Small intestine (tissue), 7 donors: ENCODE results near the gene NBPF4. TPM values are rescaled to one million over a fixed set of nuclear protein-coding genes. Genes with fewer than 3 reads are reported as not detected.
A peak's percentile ranks its signal among the peaks of the same experiment; 100 is the strongest.
"Not testable (repeated sequence)": the region's sequence is repeated elsewhere in the genome, so short reads cannot be mapped to it uniquely, and the experiment has no call there.

Source experiments
- DNase-seq, 2 donors: peaks; one replicate each; pipeline versions ENCODE4 v3.0.0 to v3.0.0-alpha.2; 2013
- FAIRE-seq: peaks from 2 replicates; lab custom pipeline; 2012; peaks lifted over from hg19 to GRCh38; lab: Jason Lieb, UNC
- H3K27ac ChIP-seq, 3 donors: one replicate each; pipeline ENCODE4 v1.5.1; 2013; ENCODE audit warnings: low read length in 2 of 3, mild to moderate bottlenecking in 2 of 3, control low read depth in 1 of 3, inconsistent platforms in 1 of 3, low read depth in 1 of 3, moderate library complexity in 1 of 3
- H3K27me3 ChIP-seq, 3 donors: one replicate each; pipeline ENCODE4 v1.6.1; 2013; ENCODE audit warnings: low read length in 3 of 3, inconsistent platforms in 1 of 3; ENCODE audit not compliant: control insufficient read depth in 3 of 3, insufficient read depth in 3 of 3
- H3K36me3 ChIP-seq, 3 donors: one replicate each; pipeline ENCODE4 v1.6.1; 2013; ENCODE audit warnings: low read length in 3 of 3, inconsistent platforms in 1 of 3, low read depth in 1 of 3, mild to moderate bottlenecking in 1 of 3, moderate library complexity in 1 of 3; ENCODE audit not compliant: control insufficient read depth in 3 of 3, insufficient read depth in 2 of 3
- H3K4me1 ChIP-seq, 3 donors: one replicate each; pipeline ENCODE4 v1.6.1; 2013; ENCODE audit warnings: low read length in 2 of 3, inconsistent platforms in 1 of 3, low read depth in 1 of 3, mild to moderate bottlenecking in 1 of 3, moderate library complexity in 1 of 3; ENCODE audit not compliant: control insufficient read depth in 3 of 3, insufficient read depth in 2 of 3
- H3K4me3 ChIP-seq, 3 donors: one replicate each; pipeline ENCODE4 v1.5.1; 2013; ENCODE audit warnings: low read length in 3 of 3, control low read depth in 1 of 3, inconsistent platforms in 1 of 3, low read depth in 1 of 3, mild to moderate bottlenecking in 1 of 3, moderate library complexity in 1 of 3
- H3K9me3 ChIP-seq, 2 donors: one replicate each; pipeline ENCODE4 v1.6.1; 2013; ENCODE audit warnings: low read depth in 1 of 2, low read length in 1 of 2; ENCODE audit not compliant: control insufficient read depth in 2 of 2, insufficient read depth in 1 of 2
- WGBS, 3 donors: extraction: QIAGEN DNeasy Blood & Tissue Kit; methylation state at CpG; one replicate each; pipeline ENCODE4 v1.1.7; 2013; 5-methylcytosine and 5-hydroxymethylcytosine counted together
- polyA plus RNA-seq, 4 donors: library from polyadenylated mRNA; stranded (reverse) in 3 of 4; unstranded in 1 of 4; fragments of 200-250 nt in 3 of 4; fragments of 120-200 nt in 1 of 4; gene quantifications; one replicate each; pipeline versions ENCODE4 v1.2.1 to v1.2.3, GENCODE V29; 2013
- donor health status: healthy with polysubstance abuse.
- donor health status: control.
- donor health status: control.
- donor health status: Bipolar disorder and iron deficiency.
- donor health status: healthy.

The NBPF4 gene
- polyA plus RNA-seq, 4 donors = 0.07 to 1.0 TPM; not detected in 2

DNA sequence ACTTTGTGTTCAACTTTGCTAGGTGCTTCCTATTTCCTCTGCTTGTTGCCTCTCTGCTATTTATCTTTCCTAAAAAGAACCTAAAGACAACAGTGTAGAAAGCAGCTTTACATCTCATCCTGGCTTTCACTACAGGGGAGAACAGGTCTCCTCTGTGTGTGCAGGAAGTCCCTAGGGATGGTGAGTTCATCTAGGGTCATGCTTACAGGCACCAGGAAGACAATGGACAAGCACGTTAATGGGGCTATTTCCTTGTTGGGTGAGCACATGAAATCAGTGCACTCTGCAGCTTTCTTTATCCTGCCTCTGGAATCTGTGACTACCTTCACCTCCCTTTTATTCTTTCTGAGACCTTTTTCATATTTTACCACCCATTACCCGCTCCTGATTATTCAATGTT is 4.5 kb downstream of the NBPF4 start:
- H3K4me3 ChIP-seq, H3K27me3 ChIP-seq, H3K36me3 ChIP-seq, DNase-seq, FAIRE-seq, H3K4me1 ChIP-seq, H3K9me3 ChIP-seq, H3K27ac ChIP-seq: not testable (repeated sequence)
- WGBS, 3 donors = no CpG with 5 or more reads among the region's 2 CpGs

DNA sequence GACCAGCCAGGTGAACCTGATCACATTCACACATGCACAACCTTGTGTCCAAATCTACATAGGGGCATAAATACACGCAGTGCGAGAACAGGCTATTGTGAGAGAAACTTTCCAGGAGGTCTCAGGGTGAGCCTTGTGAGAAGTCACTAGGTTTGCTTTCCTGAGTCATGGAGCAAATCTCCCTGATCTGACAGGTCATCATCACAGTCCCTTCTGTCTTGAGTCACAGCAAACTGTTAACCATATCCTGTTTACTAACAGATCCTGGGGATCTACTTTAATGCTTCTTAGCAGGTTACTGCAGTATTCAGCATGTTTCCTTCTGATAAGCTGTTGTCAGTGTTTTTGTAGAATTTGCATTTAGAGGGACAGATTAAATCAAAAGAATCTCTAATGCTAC is 8.6 kb downstream of the NBPF4 start:
- H3K27me3 ChIP-seq, H3K9me3 ChIP-seq, H3K4me3 ChIP-seq, H3K27ac ChIP-seq, H3K36me3 ChIP-seq, H3K4me1 ChIP-seq, DNase-seq, FAIRE-seq: not testable (repeated sequence)
- no CpG with 5 or more reads among the region's 2 CpGs for WGBS, 3 donors

DNA sequence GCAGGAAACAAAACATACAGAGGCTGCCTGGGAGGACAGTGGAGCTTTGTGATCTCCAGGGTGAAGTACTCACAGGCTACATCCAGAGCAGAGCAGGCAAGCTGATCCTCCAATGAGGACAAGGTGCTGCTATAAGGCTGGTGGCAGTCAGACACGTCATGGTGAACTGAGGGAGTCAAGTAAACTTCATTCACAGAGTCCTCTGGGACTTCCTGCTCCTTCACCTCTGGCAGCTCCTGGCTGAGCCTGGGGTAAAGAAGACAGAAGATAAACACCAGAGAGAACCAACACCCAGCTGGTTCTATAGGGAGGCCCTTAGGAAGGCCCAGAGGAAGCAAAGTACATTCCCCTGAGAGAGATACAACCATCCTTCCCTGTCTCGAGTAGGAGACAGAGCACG is 11.7 kb downstream of the NBPF4 start:
- H3K27me3 ChIP-seq, FAIRE-seq, DNase-seq, H3K9me3 ChIP-seq, H3K36me3 ChIP-seq, H3K4me1 ChIP-seq, H3K27ac ChIP-seq, H3K4me3 ChIP-seq: not testable (repeated sequence)
- no CpG with 5 or more reads among the region's 3 CpGs for WGBS, 3 donors

DNA sequence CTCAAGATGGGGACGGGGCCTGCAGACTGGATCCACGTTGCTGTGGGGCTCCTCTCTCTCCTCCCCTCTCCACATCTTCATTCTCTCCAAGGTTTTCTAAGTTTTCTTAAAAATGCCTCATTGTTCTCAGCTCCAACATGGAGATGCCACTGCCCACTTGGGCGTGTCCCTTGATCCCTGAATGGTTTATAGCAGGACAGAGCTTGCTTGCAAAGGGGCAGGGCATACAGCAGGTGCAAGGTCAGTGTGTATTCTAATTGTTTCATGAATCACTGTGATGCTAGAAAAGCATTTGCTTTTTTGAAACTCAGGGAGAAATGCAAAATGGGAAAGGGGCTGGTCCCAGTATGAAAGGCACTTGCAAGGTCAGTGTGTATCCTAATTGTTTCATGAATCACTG is 13.9 kb downstream of the NBPF4 start:
- H3K4me1 ChIP-seq, H3K27me3 ChIP-seq, H3K36me3 ChIP-seq, DNase-seq, H3K27ac ChIP-seq, H3K4me3 ChIP-seq, H3K9me3 ChIP-seq, FAIRE-seq: not testable (repeated sequence)
- no CpG with 5 or more reads among the region's 3 CpGs for WGBS, 3 donors

DNA sequence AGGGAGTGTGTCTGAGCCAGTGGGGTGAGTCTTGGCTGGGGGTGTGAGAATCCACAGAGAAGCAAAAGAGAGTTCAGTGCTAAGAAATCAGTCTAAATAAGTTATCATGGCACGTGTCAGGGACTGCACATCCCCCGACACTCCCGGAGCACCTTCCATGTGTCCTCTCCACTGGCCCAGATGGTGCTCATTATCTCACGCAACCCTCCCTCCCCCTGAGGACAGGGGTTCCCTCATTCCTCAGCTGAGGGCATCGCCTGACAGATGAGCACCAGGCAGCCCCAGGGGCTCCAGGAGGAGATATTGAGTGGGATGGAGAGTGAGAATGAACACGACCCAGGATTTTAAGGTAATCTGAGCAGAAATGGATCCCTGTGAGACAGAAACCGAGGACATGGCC is 16.1 kb downstream of the NBPF4 start:
- H3K27ac ChIP-seq, H3K27me3 ChIP-seq, H3K36me3 ChIP-seq, DNase-seq, FAIRE-seq, H3K4me1 ChIP-seq, H3K9me3 ChIP-seq, H3K4me3 ChIP-seq: not testable (repeated sequence)
- WGBS, 3 donors = no CpG with 5 or more reads among the region's 7 CpGs

DNA sequence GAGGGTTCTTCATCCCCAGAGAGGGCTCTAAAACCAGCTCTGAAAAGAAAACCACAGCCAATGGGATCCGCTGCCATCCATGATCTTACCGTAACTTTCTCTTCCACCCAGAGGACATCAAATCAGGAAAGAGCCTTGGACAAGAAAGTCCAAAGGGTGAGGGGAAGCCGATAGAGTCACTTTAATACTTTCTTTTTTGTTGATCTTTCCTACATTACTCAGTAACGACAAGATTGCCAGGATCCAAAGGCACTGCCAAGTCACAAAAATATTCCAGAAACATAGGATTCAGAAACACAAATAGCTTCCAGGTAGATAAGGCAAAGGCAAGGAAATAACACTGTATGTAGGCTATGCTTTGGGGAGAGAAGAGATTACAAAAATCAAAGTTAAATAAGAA is 17.0 kb downstream of the NBPF4 start:
- H3K36me3 ChIP-seq, H3K27me3 ChIP-seq, H3K27ac ChIP-seq, FAIRE-seq, H3K9me3 ChIP-seq, H3K4me3 ChIP-seq, H3K4me1 ChIP-seq: not testable (repeated sequence)
- DNase-seq = peak in 1 of 2 donors; percentile 7
- 11 to 67% (median 13%) methylated on average over 1 to 2 of the region's 4 CpGs for WGBS, 3 donors

DNA sequence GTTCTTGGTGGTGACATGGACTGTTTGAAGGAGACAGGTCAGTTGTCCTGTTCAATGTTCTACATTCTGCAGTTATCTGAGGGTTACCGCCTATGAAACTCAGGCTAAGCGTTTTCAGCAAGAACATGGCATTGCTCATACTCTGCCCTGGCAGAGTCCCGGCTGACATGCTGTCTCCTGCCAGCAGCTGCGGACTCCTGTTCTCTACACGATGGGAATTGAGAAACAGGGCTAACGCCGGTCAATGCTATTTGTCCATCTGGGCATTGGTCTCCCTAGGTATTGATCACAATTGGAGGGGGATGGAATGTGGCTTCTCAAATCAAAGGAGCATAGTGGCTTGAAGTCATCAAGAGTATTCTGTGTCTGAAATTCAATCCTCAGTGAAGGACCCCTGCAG is 20.6 kb downstream of the NBPF4 start:
- H3K4me3 ChIP-seq, H3K27me3 ChIP-seq, H3K9me3 ChIP-seq, H3K27ac ChIP-seq, FAIRE-seq, H3K36me3 ChIP-seq, H3K4me1 ChIP-seq, DNase-seq: not testable (repeated sequence)
- 89 to 93% (median 91%) methylated on average over 7 of the region's 7 CpGs for WGBS, 3 donors

DNA sequence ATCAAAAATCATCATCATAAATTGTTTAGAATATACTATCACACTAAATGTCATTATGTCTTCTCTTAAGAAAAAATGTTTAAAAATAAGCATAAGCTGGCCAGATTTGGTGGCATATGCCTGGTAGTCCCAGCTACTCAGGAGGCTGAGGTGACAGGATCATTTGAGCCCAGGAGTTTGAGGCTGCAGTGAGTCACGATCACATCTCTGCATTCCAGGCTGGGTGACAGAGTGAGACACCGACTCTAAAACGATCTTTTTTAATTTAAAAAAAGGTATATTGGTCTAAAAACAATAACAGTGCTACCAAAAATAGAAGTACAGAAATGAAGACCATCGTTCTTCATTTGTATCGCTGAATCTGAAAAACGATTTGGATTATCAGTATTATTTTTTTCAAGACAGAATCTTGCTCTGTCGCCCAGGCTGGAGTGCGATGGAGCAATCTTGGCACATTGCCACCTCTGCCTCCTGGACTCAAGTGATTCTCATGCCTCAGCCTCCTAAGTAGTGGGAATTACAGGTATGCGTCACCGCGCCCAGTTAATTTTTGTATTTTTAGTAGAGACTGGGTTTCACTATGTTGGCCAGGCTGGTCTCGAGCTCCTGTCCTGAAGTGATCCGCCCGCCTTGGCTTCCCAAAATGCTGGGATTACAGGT is 26.2 kb downstream of the NBPF4 start:
- WGBS, 3 donors = 89 to 91% (median 90%) methylated on average over 14 of the region's 14 CpGs

DNA sequence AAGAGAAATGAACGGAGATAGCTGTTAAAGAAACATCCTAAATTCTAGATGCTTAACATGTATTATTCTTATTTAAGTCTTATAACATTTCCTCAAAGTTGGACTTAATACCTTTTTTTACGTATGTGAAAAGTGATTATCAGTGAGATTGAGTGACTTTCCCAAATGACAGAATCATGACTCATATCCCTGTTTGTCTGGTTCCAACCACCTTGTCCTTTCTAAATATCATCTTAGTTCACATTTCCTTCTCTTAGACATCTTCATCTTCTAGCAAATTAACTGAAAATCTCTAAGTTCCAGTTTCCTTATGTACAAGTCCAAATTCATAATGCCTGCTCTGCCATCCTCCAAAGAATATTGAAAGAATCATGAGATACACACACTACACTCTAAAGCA is 26.9 kb downstream of the NBPF4 start:
- WGBS, 3 donors = 42 to 61% (median 44%) methylated on average over 2 of the region's 2 CpGs
- peak; percentile 15 for FAIRE-seq

More for the DNA sequence above, 26.2 kb downstream of the NBPF4 start:
- H3K9me3 ChIP-seq, H3K4me3 ChIP-seq, H3K27me3 ChIP-seq, FAIRE-seq, H3K4me1 ChIP-seq, H3K27ac ChIP-seq, DNase-seq, H3K36me3 ChIP-seq: not testable (repeated sequence)

More for the DNA sequence above, 26.9 kb downstream of the NBPF4 start:
- not testable (repeated sequence) for H3K4me1 ChIP-seq, H3K36me3 ChIP-seq, H3K4me3 ChIP-seq, DNase-seq, H3K27me3 ChIP-seq, H3K27ac ChIP-seq, H3K9me3 ChIP-seq
